Calu3 (cell line): ENCODE measurements around the gene LIN9. TPM values are rescaled to one million over a fixed set of nuclear protein-coding genes. Genes with fewer than 3 reads are reported as not detected.
A peak's percentile ranks its signal among the peaks of the same experiment; 100 is the strongest.

Source experiments
- BruUV-seq: library from RNA; stranded (reverse); fragments of 400-500 nt; replicated peaks from 2 replicates; lab custom pipeline; 2021; lab: Mats Ljungman, UMichigan
- CTCF ChIA-PET: fragments of 300-600 bp; sonication (Branson Sonifier 250); formaldehyde crosslinking; loops from one replicate; lab custom pipeline; 2022; ENCODE audit warnings: antibody characterized with exemption; lab: Charles Lee
- DNase-seq: peaks from one replicate; pipeline ENCODE4 v3.0.0; 2022
- H3K27ac Mint-ChIP-seq: one replicate; pipeline ENCODE4 v1.8.0; 2022; ENCODE audit warnings: mixed read lengths; ENCODE audit not compliant: unreplicated experiment
- H3K27me3 Mint-ChIP-seq: one replicate; pipeline ENCODE4 v1.8.0; 2022; ENCODE audit warnings: mixed read lengths; ENCODE audit not compliant: unreplicated experiment
- H3K36me3 Mint-ChIP-seq: one replicate; pipeline ENCODE4 v1.8.0; 2022; ENCODE audit warnings: mild to moderate bottlenecking, moderate library complexity, mixed read lengths; ENCODE audit not compliant: insufficient read depth, unreplicated experiment
- H3K4me1 Mint-ChIP-seq: one replicate; pipeline ENCODE4 v1.8.0; 2022; ENCODE audit warnings: mild to moderate bottlenecking, low read depth, mixed read lengths; ENCODE audit not compliant: unreplicated experiment
- H3K4me3 Mint-ChIP-seq: one replicate; pipeline ENCODE4 v1.8.0; 2022; ENCODE audit warnings: mild to moderate bottlenecking, low read depth, moderate library complexity, mixed read lengths; ENCODE audit not compliant: unreplicated experiment
- H3K9me3 Mint-ChIP-seq: one replicate; pipeline ENCODE4 v1.8.0; 2022; ENCODE audit warnings: low read depth, mixed read lengths; ENCODE audit not compliant: unreplicated experiment
- intact Hi-C: fragments of 100-400 bp; cut with micrococcal nuclease; formaldehyde crosslinking; loops from one replicate; pipeline ENCODE4 v1.10.0; 2022; ENCODE audit not compliant: unreplicated experiment
- total RNA-seq: library from RNA; stranded (reverse); gene quantifications from 2 replicates; pipeline ENCODE4 v1.2.3, GENCODE V29; 2022
- TF ChIP-seq, protein P1 (sequence below): fragments of 200-600 bp; IDR thresholded peaks from one replicate; pipeline ENCODE4 v1.8.0; 2022; ENCODE audit warnings: antibody characterized with exemption; ENCODE audit not compliant: unreplicated experiment

Gene LIN9
- total RNA-seq, 1 experiment from 2014 or later = 14.3 TPM

GRCh38 chr1:226327761-226328162 lies 18.8 kb upstream of the LIN9 start:
- CTCF ChIA-PET = no interaction called here
- no peaks in the 10 kb centered on the region for H3K36me3 Mint-ChIP-seq
- peaks cover 8% of the 10 kb centered on the region for H3K4me1 Mint-ChIP-seq
- TF ChIP-seq, protein P1, sequence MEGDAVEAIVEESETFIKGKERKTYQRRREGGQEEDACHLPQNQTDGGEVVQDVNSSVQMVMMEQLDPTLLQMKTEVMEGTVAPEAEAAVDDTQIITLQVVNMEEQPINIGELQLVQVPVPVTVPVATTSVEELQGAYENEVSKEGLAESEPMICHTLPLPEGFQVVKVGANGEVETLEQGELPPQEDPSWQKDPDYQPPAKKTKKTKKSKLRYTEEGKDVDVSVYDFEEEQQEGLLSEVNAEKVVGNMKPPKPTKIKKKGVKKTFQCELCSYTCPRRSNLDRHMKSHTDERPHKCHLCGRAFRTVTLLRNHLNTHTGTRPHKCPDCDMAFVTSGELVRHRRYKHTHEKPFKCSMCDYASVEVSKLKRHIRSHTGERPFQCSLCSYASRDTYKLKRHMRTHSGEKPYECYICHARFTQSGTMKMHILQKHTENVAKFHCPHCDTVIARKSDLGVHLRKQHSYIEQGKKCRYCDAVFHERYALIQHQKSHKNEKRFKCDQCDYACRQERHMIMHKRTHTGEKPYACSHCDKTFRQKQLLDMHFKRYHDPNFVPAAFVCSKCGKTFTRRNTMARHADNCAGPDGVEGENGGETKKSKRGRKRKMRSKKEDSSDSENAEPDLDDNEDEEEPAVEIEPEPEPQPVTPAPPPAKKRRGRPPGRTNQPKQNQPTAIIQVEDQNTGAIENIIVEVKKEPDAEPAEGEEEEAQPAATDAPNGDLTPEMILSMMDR = no peak
- intact Hi-C loops = no loop called here
- H3K9me3 Mint-ChIP-seq = no peaks in the 10 kb centered on the region
- DNase-seq = no peak
- H3K27ac Mint-ChIP-seq = no peak overlapping the region
- no peaks in the 10 kb centered on the region for H3K27me3 Mint-ChIP-seq
- no TSS peak for BruUV-seq
- H3K4me3 Mint-ChIP-seq = no peak overlapping the region

DNA sequence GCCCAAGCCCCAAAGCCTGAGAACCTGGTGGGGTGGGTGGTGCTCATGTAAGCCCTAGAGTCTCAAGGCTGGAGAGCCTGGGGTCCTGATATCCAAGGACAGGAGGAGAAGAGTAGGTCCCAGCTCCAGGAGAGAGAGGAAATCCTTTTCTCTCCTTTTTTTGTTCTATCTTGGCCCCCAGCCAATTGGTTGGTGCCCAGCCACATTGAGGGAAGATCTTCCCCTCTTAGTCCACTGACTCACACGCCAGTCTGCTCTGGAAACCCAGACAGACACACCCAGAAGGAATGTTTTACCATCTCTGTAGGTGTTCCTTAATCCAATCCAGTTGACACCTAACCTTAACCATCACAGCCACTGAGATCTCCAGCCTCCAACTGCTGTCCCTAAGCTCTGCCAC lies 16.2 kb upstream of the LIN9 start:
- TF ChIP-seq, protein P1 = no peak
- Mint-ChIP-seq H3K4me1 (peaks cover 8% of the 10 kb centered on the region), H3K27ac (no peak overlapping the region), H3K4me3 (no peak overlapping the region), H3K27me3 (no peaks in the 10 kb centered on the region), H3K36me3 (no peaks in the 10 kb centered on the region), H3K9me3 (no peaks in the 10 kb centered on the region)
- peak; percentile 11 for DNase-seq
- CTCF ChIA-PET = no interaction called here
- BruUV-seq = no TSS peak
- intact Hi-C loops = no loop called here

- Mint-ChIP-seq H3K4me3 (no peak overlapping the region), H3K9me3 (no peaks in the 10 kb centered on the region), H3K27ac (no peak overlapping the region), H3K4me1 (peaks cover 8% of the 10 kb centered on the region), H3K36me3 (no peaks in the 10 kb centered on the region), H3K27me3 (no peaks in the 10 kb centered on the region)
- no TSS peak for BruUV-seq
- CTCF ChIA-PET = no interaction called here
- DNase-seq = no peak
- intact Hi-C loops = no loop called here
- TF ChIP-seq, protein P1 = no peak
Measured at GRCh38 chr1:226324479-226324878, 15.5 kb upstream of the LIN9 start.

- TF ChIP-seq, protein P1 = no peak
- Mint-ChIP-seq H3K4me1 (peaks cover 8% of the 10 kb centered on the region), H3K27me3 (no peaks in the 10 kb centered on the region), H3K9me3 (no peaks in the 10 kb centered on the region), H3K27ac (no peak overlapping the region), H3K4me3 (no peak overlapping the region), H3K36me3 (no peaks in the 10 kb centered on the region)
- intact Hi-C loops = no loop called here
- CTCF ChIA-PET = interaction anchor here (0.6 kb wide), 1 partner anchor 266 kb away, joined by 3 read pairs; no protein-coding TSS in a partner anchor
- no TSS peak for BruUV-seq
- DNase-seq = peak; percentile 25
Measured at GRCh38 chr1:226322986-226323385, 14.0 kb upstream of the LIN9 start.
